BJ (cell line): ENCODE results near the gene MTR. TPM values are rescaled to one million over a fixed set of nuclear protein-coding genes. Genes with fewer than 3 reads are reported as not detected.

Experiments
- CTCF ChIA-PET: fragments of 350-600 bp; formaldehyde crosslinking; extraction: SDS; loops from one replicate; lab custom pipeline; 2021; ENCODE audit warnings: antibody characterized with exemption, inconsistent platforms; lab: Yijun Ruan, JAX
- POLR2A ChIA-PET: fragments of 300-600 bp; sonication (Branson Sonifier 250); formaldehyde crosslinking; extraction: SDS; loops from one replicate; lab custom pipeline; 2021; ENCODE audit warnings: antibody characterized with exemption; lab: Charles Lee
- DNase-seq: peaks from one replicate; pipeline ENCODE4 v3.0.0-alpha.2; 2011; ENCODE audit warnings: low read depth
- H3K27me3 ChIP-seq: 2 replicates; pipeline ENCODE4 v1.6.0; 2011; ENCODE audit warnings: low read length; ENCODE audit not compliant: control insufficient read depth, insufficient read depth
- H3K36me3 ChIP-seq: 2 replicates; pipeline ENCODE4 v1.5.1; 2011; ENCODE audit warnings: low read length; ENCODE audit not compliant: control insufficient read depth, insufficient read depth
- H3K4me3 ChIP-seq: 2 replicates; pipeline ENCODE4 v1.5.1; 2011; ENCODE audit warnings: low read depth, mild to moderate bottlenecking, control low read depth, low read length
- polyA plus RNA-seq: library from polyadenylated mRNA; depleted of rRNA; stranded (reverse); fragments of >200 nt; gene quantifications from 2 replicates; pipeline ENCODE4 v1.2.3, GENCODE V29; 2011
- TF ChIP-seq, protein P1 (sequence below): IDR thresholded peaks from 2 replicates; pipeline ENCODE4 v1.5.1; 2011; ENCODE audit warnings: low read depth, mild to moderate bottlenecking, control low read depth, inconsistent platforms, low read length, moderate library complexity; ENCODE audit not compliant: insufficient read depth

The MTR gene
- polyA plus RNA-seq, 1 experiment: 5.3 TPM

DNA sequence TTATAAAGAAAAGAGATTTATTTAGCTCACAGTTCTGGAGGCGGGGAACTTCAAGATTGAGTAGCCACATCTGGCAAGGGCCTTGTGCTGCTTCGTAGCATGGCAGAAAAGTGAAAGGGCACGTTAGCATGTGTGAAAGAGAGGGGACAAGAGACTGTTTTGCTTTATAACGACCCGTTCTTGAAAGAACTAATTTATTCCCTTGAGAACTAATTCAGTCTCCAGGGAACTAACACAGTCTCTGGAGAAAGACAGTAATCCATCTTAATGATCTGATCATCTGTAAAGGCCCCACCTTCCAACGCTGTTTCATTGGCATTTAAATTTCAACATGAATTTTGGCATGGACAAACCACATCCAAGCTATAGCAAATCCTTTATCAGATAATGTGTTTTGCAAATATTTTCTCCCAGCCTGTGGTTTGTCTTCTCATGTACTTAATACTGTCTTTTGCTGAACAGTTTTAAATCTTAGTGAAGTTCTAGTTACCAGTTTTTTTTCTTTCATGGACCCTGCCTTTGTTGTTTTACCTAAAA, 26.1 kb downstream of the MTR start:
- Histone ChIP-seq H3K4me3 (no peak overlapping the region), H3K27me3 (no peaks in the 10 kb centered on the region), H3K36me3 (peaks cover 4% of the 10 kb centered on the region; the same call in 1 of the 2 replicates)
- CTCF ChIA-PET: no interaction called here
- TF ChIP-seq, protein P1, sequence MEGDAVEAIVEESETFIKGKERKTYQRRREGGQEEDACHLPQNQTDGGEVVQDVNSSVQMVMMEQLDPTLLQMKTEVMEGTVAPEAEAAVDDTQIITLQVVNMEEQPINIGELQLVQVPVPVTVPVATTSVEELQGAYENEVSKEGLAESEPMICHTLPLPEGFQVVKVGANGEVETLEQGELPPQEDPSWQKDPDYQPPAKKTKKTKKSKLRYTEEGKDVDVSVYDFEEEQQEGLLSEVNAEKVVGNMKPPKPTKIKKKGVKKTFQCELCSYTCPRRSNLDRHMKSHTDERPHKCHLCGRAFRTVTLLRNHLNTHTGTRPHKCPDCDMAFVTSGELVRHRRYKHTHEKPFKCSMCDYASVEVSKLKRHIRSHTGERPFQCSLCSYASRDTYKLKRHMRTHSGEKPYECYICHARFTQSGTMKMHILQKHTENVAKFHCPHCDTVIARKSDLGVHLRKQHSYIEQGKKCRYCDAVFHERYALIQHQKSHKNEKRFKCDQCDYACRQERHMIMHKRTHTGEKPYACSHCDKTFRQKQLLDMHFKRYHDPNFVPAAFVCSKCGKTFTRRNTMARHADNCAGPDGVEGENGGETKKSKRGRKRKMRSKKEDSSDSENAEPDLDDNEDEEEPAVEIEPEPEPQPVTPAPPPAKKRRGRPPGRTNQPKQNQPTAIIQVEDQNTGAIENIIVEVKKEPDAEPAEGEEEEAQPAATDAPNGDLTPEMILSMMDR: no peak
- DNase-seq: no peak
- POLR2A ChIA-PET: no interaction called here

DNA sequence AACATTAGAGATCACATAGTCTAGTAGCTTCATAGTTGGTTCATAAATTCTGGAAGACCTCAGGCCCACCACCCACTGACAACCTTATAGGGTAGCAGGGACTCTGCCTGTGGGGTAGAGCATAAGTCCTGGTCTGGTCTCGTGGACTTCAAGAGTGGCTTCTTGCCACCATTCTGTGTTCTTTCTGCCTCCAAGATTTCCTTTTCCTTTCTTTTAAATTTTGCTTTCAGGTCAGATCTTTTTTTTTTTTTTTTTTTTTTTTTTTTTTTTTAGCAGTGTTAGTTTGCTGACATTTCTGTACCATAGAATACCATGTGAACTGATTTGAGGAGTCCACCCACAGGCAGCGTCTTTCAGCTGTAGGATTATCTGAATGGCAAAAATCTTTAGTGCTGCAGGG, 28.5 kb downstream of the MTR start:
- ChIA-PET CTCF (no interaction called here), POLR2A (no interaction called here)
- Histone ChIP-seq H3K36me3 (peaks cover 4% of the 10 kb centered on the region; the same call in 1 of the 2 replicates), H3K4me3 (no peak overlapping the region), H3K27me3 (no peaks in the 10 kb centered on the region)
- no peak for DNase-seq
- TF ChIP-seq, protein P1: no peak

DNA sequence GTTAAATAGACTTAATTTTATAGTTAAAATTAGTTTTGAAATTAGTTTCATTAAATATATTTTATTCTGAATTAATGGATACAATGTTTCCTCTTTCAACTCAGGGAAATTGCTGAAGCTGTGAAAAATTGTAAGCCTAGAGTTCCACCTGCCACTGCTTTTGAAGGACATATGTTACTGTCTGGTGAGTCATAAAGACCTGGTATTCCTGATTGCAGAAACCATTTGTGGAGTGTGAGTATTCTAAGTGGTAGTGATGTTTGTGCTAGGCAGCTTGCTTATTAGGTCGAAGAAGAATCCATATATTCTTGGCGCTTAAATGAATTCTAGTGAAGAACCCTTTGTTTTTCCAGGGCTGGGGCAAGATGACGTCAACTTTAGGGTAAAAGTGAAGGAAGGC, 34.0 kb downstream of the MTR start:
- DNase-seq: no peak
- Histone ChIP-seq H3K36me3 (peaks cover 3% of the 10 kb centered on the region), H3K4me3 (no peak overlapping the region), H3K27me3 (no peaks in the 10 kb centered on the region)
- ChIA-PET CTCF (no interaction called here), POLR2A (no interaction called here)
- TF ChIP-seq, protein P1: no peak

DNA sequence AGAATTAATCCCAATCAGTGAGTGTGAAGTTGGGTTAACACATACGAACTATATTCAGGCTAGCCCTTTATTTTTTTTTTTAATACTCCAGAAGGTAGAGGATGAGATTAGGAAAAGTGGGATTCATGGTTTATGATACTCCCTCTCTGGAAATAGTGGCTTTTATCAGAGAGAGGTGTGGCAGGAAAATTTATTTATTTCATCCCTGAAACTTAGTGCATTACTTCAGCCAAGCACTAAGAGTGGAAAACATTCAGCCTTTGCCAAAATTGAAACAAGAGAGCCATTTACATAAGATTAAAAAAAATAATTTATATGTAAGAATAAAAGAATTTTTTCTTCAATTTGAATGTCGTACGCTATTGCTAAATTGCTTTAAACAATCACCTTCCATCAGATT, 35.0 kb downstream of the MTR start:
- Histone ChIP-seq H3K36me3 (peaks cover 3% of the 10 kb centered on the region), H3K4me3 (no peak overlapping the region), H3K27me3 (no peaks in the 10 kb centered on the region)
- TF ChIP-seq, protein P1: no peak
- no peak for DNase-seq
- ChIA-PET CTCF (no interaction called here), POLR2A (no interaction called here)

DNA sequence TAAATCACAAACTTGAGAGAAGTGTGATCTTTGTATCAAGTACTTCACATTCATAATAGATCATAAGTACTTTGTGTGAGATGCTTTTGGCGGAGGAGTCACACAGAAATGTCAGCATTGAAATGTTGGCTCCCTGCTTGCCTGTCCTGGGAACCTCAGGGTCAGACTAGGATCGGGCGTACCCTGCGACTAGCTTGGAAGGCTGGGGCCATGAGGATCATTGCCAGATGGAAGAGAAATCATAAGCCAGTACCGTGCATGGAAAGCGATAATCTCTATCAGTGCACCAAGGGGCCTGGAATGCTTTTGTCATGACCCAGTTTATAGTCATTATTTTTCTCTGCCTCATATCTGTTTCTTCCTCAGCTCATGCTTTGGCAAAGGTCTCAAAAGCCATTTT, 35.5 kb downstream of the MTR start:
- DNase-seq: no peak
- H3K36me3 ChIP-seq: peaks cover 4% of the 10 kb centered on the region
- ChIA-PET CTCF (no interaction called here), POLR2A (no interaction called here)
- H3K4me3 ChIP-seq: no peak overlapping the region
- no peaks in the 10 kb centered on the region for H3K27me3 ChIP-seq
- TF ChIP-seq, protein P1: no peak
